ENCODE results near the gene IVNS1ABP. TPM values are rescaled to one million over a fixed set of nuclear protein-coding genes. Genes with fewer than 3 reads are reported as not detected.

Gene IVNS1ABP
- total and polyA plus RNA-seq, 2 experiments from 2014 or later, result 73.5 to 162 TPM

DNA sequence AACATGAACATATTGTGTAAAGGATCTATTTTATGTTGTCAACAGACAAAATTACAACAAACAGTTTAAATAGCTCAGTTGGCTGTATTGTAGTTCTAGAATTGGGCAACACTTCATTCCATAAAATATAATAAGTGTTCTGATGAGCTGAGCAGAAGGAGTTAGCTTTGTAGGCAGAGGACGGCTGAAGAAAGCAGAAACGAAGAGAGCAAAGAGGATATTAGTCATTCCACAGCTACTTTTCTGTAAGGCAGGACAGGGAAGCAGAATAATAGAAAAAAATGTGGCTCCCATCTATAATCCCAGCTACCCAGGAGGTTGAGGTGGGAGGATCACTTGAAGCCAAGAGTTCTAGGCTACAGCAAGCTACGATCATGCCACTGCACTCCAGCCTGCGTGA is 20.2 kb upstream of the IVNS1ABP start:
- no peak overlapping the region for H3K4me2 ChIP-seq
- ATAC-seq, result no peak

DNA sequence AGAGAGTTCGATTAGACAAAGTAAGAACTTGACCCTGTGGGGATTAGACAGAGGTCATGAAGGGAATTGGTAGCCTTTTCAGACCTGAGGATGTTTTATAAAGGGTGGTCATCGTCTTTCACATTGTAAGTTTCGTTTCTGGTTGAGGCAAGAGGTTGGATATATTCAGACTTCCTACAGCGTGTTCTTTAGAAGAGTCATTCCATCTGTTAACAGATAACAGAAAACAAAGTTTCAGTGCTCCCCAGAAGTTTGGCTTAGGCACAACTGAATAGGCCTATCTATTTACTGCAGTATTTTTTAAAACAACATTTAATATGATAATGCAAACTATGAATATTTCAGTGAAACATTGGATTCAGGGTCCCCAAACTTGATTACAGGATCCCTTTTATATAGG is 17.1 kb upstream of the IVNS1ABP start:
- H3K27ac Mint-ChIP-seq, result no peak overlapping the region
- H3K4me3 Mint-ChIP-seq, result no peak overlapping the region
- peaks cover 6% of the 10 kb centered on the region; the same call in 2 of the 3 replicates for H3K4me1 Mint-ChIP-seq
- Histone ChIP-seq H3K79me2 (replicated peaks; ENCODE audit: insufficient read depth) (no peaks in the 10 kb centered on the region), H3K9me2 (ENCODE audit: insufficient read depth) (peaks cover 5% of the 10 kb centered on the region; the same call in 1 of the 2 replicates), H3K27me3 (ENCODE audit: insufficient read depth) (no peaks in the 10 kb centered on the region), H3K4me3 (no peak overlapping the region), H3F3A (replicated peaks; ENCODE audit: low read depth) (no peaks in the 10 kb centered on the region), H3K4me2 (no peak overlapping the region), H2AFZ (no peak overlapping the region), H4K20me1 (replicated peaks; ENCODE audit: insufficient read depth) (no peaks in the 10 kb centered on the region), H3K4me1 (ENCODE audit: insufficient read depth) (peaks cover 9% of the 10 kb centered on the region), H3K36me3 (ENCODE audit: insufficient read depth) (no peaks in the 10 kb centered on the region), H3K27ac (ENCODE audit: low read depth) (no peak overlapping the region)
- no peaks in the 10 kb centered on the region for H3K36me3 Mint-ChIP-seq (ENCODE audit: low read depth)
- H3K27me3 Mint-ChIP-seq (ENCODE audit: insufficient read depth, low read depth, poor library complexity), result no peaks in the 10 kb centered on the region
- TF ChIP-seq STAT1 (IDR thresholded peaks at IDR 0.05; ENCODE audit: unreplicated experiment) (no peak), ZNF331 (CRISPR knock-in tag; IDR thresholded peaks at IDR 0.05; ENCODE audit: low read depth) (no peak), EZH2phosphoT487 (IDR thresholded peaks at IDR 0.05; ENCODE audit: unreplicated experiment) (no peak), EZH2 (IDR thresholded peaks at IDR 0.05; ENCODE audit: low read depth, unreplicated experiment) (no peak), POLR2AphosphoS5 (IDR thresholded peaks at IDR 0.05; ENCODE audit: low read depth) (no peak), CREB1 (CRISPR knock-in tag; IDR thresholded peaks at IDR 0.05; ENCODE audit: low read depth) (no peak), NANOG (IDR thresholded peaks at IDR 0.05; ENCODE audit: borderline replicate concordance) (no peak)
- TF ChIP-seq, protein P1, sequence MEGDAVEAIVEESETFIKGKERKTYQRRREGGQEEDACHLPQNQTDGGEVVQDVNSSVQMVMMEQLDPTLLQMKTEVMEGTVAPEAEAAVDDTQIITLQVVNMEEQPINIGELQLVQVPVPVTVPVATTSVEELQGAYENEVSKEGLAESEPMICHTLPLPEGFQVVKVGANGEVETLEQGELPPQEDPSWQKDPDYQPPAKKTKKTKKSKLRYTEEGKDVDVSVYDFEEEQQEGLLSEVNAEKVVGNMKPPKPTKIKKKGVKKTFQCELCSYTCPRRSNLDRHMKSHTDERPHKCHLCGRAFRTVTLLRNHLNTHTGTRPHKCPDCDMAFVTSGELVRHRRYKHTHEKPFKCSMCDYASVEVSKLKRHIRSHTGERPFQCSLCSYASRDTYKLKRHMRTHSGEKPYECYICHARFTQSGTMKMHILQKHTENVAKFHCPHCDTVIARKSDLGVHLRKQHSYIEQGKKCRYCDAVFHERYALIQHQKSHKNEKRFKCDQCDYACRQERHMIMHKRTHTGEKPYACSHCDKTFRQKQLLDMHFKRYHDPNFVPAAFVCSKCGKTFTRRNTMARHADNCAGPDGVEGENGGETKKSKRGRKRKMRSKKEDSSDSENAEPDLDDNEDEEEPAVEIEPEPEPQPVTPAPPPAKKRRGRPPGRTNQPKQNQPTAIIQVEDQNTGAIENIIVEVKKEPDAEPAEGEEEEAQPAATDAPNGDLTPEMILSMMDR (conservative IDR thresholded peaks at IDR 0.05; ENCODE audit: low read depth in 2 of 2), result no peak
- TF ChIP-seq, protein P2, sequence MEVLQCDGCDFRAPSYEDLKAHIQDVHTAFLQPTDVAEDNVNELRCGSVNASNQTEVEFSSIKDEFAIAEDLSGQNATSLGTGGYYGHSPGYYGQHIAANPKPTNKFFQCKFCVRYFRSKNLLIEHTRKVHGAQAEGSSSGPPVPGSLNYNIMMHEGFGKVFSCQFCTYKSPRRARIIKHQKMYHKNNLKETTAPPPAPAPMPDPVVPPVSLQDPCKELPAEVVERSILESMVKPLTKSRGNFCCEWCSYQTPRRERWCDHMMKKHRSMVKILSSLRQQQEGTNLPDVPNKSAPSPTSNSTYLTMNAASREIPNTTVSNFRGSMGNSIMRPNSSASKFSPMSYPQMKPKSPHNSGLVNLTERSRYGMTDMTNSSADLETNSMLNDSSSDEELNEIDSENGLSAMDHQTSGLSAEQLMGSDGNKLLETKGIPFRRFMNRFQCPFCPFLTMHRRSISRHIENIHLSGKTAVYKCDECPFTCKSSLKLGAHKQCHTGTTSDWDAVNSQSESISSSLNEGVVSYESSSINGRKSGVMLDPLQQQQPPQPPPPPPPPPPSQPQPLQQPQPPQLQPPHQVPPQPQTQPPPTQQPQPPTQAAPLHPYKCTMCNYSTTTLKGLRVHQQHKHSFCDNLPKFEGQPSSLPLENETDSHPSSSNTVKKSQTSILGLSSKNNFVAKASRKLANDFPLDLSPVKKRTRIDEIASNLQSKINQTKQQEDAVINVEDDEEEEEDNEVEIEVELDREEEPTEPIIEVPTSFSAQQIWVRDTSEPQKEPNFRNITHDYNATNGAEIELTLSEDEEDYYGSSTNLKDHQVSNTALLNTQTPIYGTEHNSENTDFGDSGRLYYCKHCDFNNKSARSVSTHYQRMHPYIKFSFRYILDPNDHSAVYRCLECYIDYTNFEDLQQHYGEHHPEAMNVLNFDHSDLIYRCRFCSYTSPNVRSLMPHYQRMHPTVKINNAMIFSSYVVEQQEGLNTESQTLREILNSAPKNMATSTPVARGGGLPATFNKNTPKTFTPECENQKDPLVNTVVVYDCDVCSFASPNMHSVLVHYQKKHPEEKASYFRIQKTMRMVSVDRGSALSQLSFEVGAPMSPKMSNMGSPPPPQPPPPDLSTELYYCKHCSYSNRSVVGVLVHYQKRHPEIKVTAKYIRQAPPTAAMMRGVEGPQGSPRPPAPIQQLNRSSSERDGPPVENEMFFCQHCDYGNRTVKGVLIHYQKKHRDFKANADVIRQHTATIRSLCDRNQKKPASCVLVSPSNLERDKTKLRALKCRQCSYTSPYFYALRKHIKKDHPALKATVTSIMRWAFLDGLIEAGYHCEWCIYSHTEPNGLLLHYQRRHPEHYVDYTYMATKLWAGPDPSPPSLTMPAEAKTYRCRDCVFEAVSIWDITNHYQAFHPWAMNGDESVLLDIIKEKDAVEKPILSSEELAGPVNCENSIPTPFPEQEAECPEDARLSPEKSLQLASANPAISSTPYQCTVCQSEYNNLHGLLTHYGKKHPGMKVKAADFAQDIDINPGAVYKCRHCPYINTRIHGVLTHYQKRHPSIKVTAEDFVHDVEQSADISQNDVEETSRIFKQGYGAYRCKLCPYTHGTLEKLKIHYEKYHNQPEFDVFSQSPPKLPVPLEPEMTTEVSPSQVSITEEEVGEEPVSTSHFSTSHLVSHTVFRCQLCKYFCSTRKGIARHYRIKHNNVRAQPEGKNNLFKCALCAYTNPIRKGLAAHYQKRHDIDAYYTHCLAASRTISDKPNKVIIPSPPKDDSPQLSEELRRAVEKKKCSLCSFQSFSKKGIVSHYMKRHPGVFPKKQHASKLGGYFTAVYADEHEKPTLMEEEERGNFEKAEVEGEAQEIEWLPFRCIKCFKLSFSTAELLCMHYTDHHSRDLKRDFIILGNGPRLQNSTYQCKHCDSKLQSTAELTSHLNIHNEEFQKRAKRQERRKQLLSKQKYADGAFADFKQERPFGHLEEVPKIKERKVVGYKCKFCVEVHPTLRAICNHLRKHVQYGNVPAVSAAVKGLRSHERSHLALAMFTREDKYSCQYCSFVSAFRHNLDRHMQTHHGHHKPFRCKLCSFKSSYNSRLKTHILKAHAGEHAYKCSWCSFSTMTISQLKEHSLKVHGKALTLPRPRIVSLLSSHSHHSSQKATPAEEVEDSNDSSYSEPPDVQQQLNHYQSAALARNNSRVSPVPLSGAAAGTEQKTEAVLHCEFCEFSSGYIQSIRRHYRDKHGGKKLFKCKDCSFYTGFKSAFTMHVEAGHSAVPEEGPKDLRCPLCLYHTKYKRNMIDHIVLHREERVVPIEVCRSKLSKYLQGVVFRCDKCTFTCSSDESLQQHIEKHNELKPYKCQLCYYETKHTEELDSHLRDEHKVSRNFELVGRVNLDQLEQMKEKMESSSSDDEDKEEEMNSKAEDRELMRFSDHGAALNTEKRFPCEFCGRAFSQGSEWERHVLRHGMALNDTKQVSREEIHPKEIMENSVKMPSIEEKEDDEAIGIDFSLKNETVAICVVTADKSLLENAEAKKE (CRISPR knock-in tag; IDR thresholded peaks at IDR 0.05), result no peak
- no peak for DNase-seq (ENCODE audit: low spot score)
- no peak for ATAC-seq
- no peaks in the 10 kb centered on the region for H3K9me3 Mint-ChIP-seq

More for the DNA sequence above, 20.2 kb upstream of the IVNS1ABP start:
- H3K4me1 Mint-ChIP-seq, result peaks cover 11% of the 10 kb centered on the region; the same call in 2 of the 3 replicates
- no peaks in the 10 kb centered on the region for H3K9me3 Mint-ChIP-seq
- Histone ChIP-seq H3K4me1 (ENCODE audit: insufficient read depth) (peaks cover 2% of the 10 kb centered on the region; the same call in 1 of the 2 replicates), H3F3A (replicated peaks; ENCODE audit: low read depth) (no peaks in the 10 kb centered on the region), H4K20me1 (replicated peaks; ENCODE audit: insufficient read depth) (no peaks in the 10 kb centered on the region), H2AFZ (no peak overlapping the region), H3K27me3 (ENCODE audit: insufficient read depth) (no peaks in the 10 kb centered on the region), H3K27ac (ENCODE audit: low read depth) (no peak overlapping the region), H3K79me2 (replicated peaks; ENCODE audit: insufficient read depth) (no peaks in the 10 kb centered on the region), H3K4me3 (no peak overlapping the region), H3K36me3 (ENCODE audit: insufficient read depth) (no peaks in the 10 kb centered on the region), H3K9me2 (ENCODE audit: insufficient read depth) (peaks cover 9% of the 10 kb centered on the region)
- no peak overlapping the region for H3K27ac Mint-ChIP-seq
- TF ChIP-seq POLR2AphosphoS5 (IDR thresholded peaks at IDR 0.05; ENCODE audit: low read depth) (no peak), CREB1 (CRISPR knock-in tag; IDR thresholded peaks at IDR 0.05; ENCODE audit: low read depth) (no peak), EZH2phosphoT487 (IDR thresholded peaks at IDR 0.05; ENCODE audit: unreplicated experiment) (no peak)
- no peaks in the 10 kb centered on the region for H3K36me3 Mint-ChIP-seq (ENCODE audit: low read depth)
- no peak overlapping the region for H3K4me3 Mint-ChIP-seq
- no peaks in the 10 kb centered on the region for H3K27me3 Mint-ChIP-seq (ENCODE audit: insufficient read depth, low read depth, poor library complexity)
- no peak for DNase-seq (ENCODE audit: low spot score)
